WI38 (cell line): Measurements from ENCODE around the gene POTEG.
"Not testable (repeated sequence)": the region's sequence is repeated elsewhere in the genome, so short reads cannot be mapped to it uniquely, and the experiment has no call there.

Source experiments
- H3K4me3 ChIP-seq: 2 replicates; pipeline ENCODE4 v1.5.1; 2011; ENCODE audit warnings: low read depth, mild to moderate bottlenecking, control low read depth, low read length

POTEG gene

GRCh38 chr14:19374451-19374903 lies 59.7 kb downstream of the POTEG start:
- H3K4me3 ChIP-seq, result not testable (repeated sequence)

- H3K4me3 ChIP-seq, result not testable (repeated sequence)
Observed at GRCh38 chr14:19372813-19373500, 61.2 kb downstream of the POTEG start.

- not testable (repeated sequence) for H3K4me3 ChIP-seq
Observed at GRCh38 chr14:19371767-19372166, 62.4 kb downstream of the POTEG start.

- H3K4me3 ChIP-seq, result not testable (repeated sequence)
Observed at GRCh38 chr14:19362803-19363202, 71.3 kb downstream of the POTEG start.

- H3K4me3 ChIP-seq, result not testable (repeated sequence)
Observed at GRCh38 chr14:19362323-19362722, 71.8 kb downstream of the POTEG start.

GRCh38 chr14:19361636-19362253 lies 72.4 kb downstream of the POTEG start:
- not testable (repeated sequence) for H3K4me3 ChIP-seq

GRCh38 chr14:19360937-19361635 lies 73.1 kb downstream of the POTEG start:
- H3K4me3 ChIP-seq, result not testable (repeated sequence)
